ENCODE data around the gene CACNA1C.
"Not testable (repeated sequence)": the region's sequence is repeated elsewhere in the genome, so short reads cannot be mapped to it uniquely, and the experiment has no call there.

The CACNA1C gene

DNA sequence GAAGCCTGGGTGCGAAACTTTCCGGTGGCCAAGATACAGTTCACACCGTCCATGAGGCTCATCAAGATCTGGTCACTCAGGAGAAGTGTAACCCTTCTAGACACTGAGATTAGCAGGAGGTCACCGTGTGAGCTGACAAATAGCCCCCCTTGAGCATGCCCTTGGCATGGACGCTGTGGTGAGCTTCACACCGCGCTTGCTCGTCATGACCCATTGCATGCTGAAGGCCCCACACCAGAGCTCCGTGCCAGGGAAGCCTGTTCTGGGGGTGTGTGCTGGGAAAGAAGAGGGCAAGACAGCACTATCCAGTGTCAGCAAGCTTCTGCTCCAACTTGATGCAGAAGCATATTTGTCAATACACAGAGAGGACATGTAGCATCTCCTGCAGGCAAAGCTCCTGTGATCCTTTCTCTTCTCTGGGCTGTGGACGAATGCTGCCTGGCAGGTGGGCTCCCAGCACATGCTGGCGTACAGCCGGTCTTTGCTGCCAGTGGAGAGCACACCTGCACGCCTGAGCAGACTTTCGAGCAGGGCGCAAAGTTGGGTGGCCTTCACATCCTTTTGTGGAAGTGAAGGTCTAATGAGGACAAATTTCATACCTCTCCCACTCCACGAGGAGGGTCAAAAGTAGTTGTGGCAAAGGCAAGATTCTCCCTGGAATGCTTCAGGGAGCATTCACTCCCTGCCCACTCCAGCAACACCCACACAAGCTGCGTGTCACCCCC is 615.1 kb downstream of the CACNA1C start:
- peak in 6 of 42 donors; percentile 1 to 15 (median 9) for DNase-seq
- intact Hi-C loops (cut with DNase I): no loop called here

DNA sequence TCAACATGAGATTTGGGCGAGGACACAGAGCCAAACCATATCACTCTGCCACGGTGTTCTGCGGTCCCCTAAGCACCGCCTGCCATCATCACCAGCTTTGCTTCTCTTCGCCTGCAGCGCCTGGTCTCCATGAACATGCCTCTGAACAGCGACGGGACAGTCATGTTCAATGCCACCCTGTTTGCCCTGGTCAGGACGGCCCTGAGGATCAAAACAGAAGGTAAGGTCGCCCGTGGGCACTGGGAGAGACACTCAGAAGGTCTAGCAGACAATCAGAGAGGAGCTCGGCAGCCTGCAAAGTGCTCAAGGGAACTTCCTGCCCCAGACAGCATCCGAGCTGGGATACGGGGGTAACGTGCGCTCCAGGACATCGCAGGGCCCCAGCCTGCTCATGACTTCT is 616.0 kb downstream of the CACNA1C start:
- intact Hi-C loops (cut with DNase I): no loop called here
- DNase-seq: peak in 6 of 42 donors; percentile 1 to 27 (median 7)

DNA sequence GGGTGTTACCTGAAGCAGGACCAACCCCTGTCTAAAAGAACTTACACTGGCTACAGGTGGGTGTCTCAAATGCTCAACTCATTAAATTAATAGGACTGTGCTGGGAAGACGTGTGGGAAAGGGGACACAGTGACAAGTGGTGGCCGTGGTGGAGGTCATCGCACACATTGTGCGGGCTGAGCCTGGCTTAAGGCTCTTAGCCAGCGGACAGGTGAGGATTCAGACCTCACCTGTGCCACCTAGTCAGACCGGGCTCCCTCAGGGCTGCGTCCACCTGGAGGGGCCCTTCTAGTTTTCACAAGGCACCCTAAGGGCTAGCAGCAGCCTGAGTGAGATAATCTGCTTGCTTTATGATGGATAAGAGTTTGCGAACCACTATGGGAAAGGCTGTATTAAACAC is 616.8 kb downstream of the CACNA1C start:
- intact Hi-C loops (cut with DNase I): no loop called here
- DNase-seq: peak in 5 of 42 donors; percentile 5 to 14 (median 5)

DNA sequence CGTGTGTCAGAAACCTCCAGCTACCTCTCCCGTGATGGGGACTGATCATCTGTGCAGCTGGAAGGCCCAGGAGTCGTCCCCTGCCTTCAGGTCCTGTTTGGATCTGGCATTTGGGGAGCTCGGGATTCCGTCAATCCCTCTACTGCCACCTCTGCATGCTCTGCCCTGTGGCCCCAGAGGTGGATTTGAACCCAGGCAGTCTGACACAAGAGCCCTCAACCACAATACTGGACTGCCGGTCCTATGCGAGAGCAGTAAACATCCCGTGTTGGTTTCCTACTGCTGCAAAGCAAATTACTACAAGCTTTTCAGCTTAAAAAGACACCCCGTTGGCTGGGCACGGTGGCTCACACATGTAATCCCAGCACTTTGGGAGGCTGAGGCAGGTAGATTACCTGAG is 620.1 kb downstream of the CACNA1C start:
- intact Hi-C loops (cut with DNase I): no loop called here
- DNase-seq: peak in 4 of 42 donors; percentile 3 to 25 (median 7)

DNA sequence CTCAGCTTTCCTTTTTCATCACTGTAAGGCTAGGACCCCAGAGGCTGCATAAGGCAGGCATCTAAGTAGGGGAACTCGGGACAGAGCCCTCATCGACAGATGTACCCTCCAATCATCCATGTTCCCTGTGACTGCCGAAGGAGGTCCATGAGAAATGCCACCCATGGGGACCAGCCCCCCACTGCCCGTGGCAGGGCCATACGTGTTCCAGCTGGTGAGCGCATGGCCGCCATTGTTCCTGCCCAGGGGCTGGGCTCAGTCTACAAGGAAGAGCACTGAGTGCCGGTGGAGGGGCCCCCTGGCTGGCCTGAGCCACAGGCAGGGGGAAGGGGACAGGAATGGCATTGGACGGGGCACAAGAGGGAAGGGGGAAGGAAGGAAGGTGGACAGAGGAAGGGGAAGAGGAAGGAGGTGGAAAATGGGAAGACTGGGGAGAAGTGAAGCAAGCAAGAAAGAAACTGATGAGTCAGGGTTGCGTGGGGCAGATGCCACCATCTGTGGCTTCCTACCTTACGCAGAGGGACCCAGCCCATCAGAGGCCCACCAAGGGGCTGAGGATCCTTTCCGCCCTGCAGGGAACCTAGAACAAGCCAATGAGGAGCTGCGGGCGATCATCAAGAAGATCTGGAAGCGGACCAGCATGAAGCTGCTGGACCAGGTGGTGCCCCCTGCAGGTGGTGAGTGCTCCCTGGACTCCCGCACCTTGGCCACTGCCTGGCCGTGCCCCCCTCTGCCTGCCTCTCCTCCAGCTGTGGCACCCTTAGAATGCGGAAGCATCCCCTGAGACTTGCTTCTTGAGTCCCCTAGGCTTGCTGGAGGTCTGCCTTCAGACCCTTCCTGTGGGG is 621.4 kb downstream of the CACNA1C start:
- DNase-seq: peak in 4 of 42 donors; percentile 2 to 40 (median 19)

DNA sequence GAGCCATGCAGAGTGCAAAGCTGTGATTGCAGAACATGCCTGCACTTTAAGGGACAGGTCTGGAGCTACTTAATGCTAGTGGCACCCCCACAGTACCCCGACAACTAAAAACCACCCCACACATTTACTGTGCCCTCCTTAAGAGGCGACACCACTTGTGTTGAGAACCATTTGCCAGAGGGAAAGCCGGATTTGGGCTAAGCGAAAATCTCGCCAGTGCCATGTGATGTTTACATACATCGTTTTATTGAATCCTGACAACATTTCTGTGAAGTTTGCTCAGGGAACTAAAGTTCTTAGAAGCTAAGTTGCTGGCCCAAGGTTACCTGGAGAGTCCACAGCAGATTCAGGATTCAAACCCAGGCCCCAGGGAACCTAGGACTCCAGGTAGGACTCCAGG is 623.0 kb downstream of the CACNA1C start:
- DNase-seq: peak in 1 of 42 donors; percentile 8
- intact Hi-C loops (cut with DNase I): no loop called here

More for the DNA sequence above, 621.4 kb downstream of the CACNA1C start:
- intact Hi-C loops (cut with DNase I): no loop called here

DNA sequence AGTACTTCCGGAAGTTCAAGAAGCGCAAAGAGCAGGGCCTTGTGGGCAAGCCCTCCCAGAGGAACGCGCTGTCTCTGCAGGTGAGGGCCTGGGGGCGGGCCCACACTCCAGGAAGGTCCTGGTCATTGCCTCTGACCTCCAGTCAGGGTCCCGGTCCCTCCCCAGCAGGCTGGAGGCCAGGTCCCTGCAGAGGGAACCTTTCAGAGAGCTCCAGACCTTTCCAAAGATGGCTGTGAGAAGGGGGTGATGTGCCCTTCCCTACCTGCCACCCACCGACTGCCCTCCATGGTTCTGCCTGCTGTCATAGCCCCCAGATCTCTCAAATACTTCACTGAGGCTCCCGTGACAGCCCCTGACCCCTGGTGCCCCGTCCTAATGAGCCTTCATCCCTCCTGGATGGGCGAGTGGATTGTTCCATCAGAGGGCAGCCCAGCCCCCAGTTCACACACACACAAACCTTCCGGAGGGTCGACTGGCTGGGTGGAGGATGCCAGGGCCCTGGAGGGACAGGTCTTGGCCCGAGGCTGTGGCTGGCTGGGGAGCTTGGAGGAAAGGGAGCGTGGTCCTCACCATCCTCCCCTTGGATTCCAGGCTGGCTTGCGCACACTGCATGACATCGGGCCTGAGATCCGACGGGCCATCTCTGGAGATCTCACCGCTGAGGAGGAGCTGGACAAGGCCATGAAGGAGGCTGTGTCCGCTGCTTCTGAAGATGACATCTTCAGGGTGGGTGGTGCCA is 624.5 kb downstream of the CACNA1C start:
- intact Hi-C loops (cut with DNase I): no loop called here

DNA sequence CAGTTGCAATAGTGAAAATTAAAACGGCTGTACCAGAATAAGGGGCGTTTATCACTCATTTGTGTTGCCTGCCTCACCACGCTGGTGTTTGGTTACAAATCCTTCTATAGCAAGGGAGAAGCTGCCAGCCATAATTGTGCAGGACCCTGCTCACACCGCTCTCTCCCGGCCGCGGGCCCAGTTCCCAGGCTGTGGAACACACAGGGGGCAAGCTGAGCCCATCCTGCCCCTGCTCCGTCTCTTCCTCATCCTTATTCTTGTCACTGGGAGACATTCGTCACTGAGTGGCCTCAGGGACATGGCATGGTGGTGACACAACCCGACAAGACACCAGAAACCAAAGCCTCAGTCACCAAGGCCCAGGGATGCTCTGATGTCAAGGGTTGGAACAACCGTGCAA is 625.6 kb downstream of the CACNA1C start:
- intact Hi-C loops (cut with DNase I): no loop called here
- DNase-seq: peak in 3 of 42 donors; percentile 18 to 26 (median 22)

More for the DNA sequence above, 624.5 kb downstream of the CACNA1C start:
- peak in 3 of 42 donors; percentile 12 to 34 (median 31) for DNase-seq

DNA sequence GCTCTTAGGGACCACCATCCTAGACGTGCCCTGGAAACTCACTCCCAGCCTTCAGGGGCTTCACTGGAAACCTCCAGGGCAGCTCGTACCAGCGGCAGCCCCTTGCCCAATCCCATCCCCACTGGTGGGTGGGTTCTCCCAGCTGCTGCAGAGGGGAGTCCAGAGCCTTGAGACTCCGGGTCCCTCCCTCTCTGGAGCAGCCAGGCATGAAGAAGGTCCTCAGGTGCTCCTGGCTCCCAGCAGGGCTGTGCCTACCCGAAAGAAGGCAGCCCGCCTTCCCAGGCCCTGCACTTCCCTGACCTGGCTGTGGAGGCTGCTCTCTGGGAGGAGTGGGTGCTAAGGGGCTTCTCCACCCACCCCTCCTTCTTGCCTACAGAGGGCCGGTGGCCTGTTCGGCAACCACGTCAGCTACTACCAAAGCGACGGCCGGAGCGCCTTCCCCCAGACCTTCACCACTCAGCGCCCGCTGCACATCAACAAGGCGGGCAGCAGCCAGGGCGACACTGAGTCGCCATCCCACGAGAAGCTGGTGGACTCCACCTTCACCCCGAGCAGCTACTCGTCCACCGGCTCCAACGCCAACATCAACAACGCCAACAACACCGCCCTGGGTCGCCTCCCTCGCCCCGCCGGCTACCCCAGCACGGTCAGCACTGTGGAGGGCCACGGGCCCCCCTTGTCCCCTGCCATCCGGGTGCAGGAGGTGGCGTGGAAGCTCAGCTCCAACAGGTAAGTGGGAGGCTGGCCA is 626.5 kb downstream of the CACNA1C start:
- DNase-seq: peak in 3 of 42 donors; percentile 22 to 40 (median 32)
- intact Hi-C loops (cut with DNase I): no loop called here

DNA sequence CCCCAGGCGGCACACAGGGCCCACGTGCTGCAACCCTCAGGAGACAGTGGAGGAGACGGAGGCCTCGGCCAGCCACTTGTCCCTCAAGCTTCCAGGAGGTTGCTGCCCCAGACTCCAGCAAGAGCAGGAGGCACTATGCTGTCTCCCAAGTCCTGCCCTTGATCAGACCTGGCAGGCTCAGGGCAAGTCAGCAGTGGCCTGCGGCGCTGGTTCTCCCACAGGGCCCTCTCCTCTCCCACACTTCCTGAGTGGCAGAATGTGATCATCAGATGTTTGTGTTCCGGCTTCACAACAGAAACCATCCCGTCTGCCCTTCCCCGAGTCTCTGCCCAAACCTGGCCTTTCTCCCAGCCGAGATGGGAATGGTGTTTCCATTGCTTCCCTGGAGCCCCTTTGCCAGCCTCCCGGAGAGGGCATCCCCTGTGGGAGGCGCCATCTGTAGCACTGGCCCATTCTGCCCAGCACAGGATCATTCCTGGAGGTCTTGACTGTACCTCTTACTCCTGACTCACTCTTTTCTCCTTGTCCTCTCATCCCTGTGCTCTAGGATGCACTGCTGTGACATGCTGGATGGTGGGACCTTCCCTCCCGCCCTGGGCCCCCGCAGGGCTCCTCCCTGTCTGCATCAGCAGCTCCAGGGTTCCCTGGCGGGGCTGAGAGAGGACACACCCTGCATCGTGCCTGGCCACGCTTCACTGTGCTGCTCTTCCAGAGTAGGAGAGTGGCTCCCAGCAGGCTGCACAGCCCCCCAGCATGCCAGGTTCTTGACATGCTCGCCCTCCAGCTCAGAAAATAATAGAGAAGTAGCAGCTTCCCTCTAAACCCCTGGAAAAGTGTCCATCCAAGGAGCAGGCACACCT is 627.3 kb downstream of the CACNA1C start:
- intact Hi-C loops (cut with DNase I): no loop called here
- DNase-seq: peak in 3 of 42 donors; percentile 22 to 41 (median 33)

DNA sequence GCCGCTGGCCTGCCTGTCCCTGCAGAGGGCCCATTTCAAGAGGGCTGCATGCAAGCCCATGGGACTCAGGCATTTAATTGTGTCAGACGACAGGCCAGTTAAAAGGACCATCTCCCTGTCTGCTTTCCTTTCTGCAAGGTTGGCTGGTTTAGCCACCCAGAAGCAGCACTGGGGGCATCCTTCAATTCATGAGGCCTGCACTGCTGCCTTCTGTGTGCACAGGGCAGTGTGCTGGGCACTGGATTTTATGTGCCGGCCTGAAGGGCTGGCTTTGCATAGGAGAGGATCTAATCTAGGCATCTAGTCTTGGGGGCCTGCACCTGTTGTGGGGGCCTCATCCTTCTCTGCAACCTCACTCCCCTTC is 627.9 kb downstream of the CACNA1C start:
- intact Hi-C loops (cut with DNase I): no loop called here
- peak in 2 of 42 donors; percentile 14 to 31 for DNase-seq

DNA sequence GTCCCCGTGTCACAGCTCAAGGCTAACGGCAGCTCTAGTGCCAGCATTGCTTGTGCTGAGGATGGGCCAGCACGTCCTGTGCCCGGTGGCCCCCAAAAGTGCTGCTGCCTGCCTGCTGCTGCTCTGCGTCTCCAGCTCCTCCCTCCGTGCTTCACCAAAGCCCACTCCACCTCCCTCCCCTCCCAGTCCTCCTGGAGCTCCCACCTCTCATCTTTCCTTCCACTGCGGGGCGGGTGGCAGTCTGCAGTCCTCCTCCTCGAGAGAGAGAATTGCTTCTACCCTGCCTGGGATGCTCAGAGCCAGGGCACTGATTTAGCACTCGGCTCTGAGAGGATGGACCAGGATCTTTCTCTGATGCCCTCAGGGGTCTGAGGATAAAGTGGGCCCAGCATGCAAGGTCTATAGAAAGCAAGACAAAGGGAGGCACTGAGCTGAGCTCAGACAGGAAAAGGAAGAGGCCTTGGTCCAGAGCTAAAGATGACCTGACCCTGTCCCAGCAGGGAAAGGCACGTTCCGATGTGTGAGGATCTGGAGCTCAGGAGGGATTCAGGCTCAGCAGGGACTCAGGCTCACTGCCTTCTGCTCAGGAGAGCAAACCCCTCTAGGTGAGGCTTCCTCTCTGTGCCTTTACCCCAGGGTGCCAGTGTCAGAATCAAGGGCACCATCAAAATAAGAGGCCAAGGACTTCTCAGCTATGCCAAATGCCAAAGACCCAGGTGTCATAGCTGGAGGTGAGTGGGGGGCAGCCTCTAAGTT is 628.8 kb downstream of the CACNA1C start:
- intact Hi-C loops (cut with DNase I): no loop called here
- peak in 37 of 42 donors; percentile 13 to 81 (median 44) for DNase-seq

DNA sequence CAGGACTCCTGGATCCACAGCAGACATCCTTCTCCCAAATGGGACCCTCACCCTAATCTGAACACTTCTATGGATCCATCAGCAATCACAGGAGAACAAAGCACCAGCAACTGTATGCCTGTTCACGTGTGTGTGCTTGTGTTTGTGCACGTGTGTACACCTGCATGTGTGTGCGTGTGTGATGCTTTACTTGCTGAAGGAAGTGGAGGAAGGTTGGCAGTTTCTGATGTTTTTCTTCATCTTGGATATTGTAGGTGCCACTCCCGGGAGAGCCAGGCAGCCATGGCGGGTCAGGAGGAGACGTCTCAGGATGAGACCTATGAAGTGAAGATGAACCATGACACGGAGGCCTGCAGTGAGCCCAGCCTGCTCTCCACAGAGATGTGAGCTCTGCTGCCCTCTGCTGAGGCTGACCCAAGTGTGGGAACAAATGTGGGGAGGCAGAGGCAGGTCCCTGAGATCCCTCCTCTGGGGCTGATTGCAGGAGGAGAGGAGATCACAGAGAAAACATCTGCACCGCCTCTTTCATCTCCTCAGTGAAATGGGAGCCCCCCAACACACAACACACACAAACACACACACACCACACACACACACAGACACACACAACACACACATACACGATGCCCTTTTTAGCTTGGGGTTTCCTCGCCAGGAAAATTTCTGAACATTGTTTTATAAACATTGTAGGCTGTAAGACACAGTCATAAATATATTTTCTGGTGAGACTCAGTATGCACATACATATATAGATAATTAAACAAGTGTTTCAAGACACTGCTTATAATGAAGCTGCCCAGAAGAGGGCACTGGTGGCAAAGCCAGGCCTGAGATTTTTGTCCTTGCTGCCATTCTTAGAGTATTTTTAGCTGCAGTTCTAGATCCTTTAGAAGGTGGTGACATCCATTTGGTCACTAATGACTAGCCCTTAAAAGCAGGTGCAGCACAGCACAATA is 629.8 kb downstream of the CACNA1C start:
- DNase-seq: peak in 6 of 42 donors; percentile 17 to 45 (median 35)
- intact Hi-C loops (cut with DNase I): no loop called here

DNA sequence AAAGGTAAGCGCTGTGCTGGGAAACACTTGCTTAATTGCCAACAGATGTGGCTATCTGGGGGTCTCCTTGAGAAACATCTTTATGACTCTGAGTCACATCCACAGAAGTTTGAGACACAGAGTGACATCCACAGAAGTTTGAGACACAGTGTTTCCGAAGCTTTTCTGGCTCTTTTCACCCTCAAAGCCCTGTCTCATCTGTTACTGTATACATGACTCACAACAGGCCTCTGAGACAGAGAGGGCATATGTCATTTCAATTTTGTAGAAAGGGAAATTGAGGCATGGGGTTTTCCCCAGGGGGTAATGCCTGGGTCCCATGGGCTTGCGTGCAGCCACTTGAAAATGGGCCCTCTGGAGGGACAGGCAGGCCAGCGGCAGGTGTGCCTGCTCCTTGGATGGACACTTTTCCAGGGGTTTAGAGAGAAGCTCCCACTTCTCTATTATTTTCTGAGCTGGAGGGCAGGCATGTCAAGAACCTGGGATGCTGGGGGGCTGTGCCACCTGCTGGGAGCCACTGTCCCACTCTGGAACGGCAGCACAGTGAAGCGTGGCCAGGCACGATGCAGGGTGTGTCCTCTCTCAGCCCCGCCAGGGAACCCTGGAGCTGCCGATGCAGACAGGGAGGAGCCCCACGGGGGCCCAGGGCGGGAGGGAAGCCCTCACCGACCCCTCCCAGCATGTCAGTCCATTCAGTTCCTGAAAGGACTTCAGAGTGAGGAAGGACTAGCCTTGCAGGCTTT is 630.7 kb downstream of the CACNA1C start:
- peak in 3 of 42 donors; percentile 4 to 12 (median 6) for DNase-seq
- intact Hi-C loops (cut with DNase I): no loop called here

DNA sequence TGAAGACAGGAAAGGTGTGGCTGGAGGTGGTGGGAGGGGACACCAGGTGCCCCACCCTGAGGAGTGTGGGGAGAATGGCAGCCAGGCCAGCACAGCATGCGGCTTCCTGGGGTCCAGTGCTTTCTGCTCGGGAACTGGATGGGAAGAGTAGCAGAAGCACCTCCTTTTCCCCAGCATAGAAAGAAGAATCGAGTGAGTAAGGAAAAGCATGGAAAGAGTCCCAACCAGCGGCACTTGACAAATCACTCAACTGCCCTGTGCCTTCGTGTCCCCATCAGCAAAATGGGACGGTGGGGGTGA is 631.2 kb downstream of the CACNA1C start:
- peak in 1 of 42 donors; percentile 12 for DNase-seq
- intact Hi-C loops (cut with DNase I): not testable (repeated sequence)

All from head of caudate nucleus (tissue), 42 donors.